Measurements from ENCODE around the gene MCM9. TPM values are rescaled to one million over a fixed set of nuclear protein-coding genes. Genes with fewer than 3 reads are reported as not detected.

MCM9 gene
- total RNA-seq, 4 donors from 2014 or later: 3.5 to 6.9 (median 5.0) TPM

- no peak for DNase-seq
- Histone ChIP-seq H3K27me3 (no peaks in the 10 kb centered on the region), H3K4me3 (no peak overlapping the region), H3K9me3 (no peaks in the 10 kb centered on the region), H3K27ac (no peak overlapping the region), H3K36me3 (no peaks in the 10 kb centered on the region), H3K4me1 (no peaks in the 10 kb centered on the region)
- in situ Hi-C loops (cut with MboI; ENCODE audit: low sequenced_read_pairs in 4 of 4) (loop anchor here in 3 of 4 donors (10.0 to 25.0 kb wide), 3 partner anchors 138 to 148 kb away; no protein-coding TSS in a partner anchor), intact Hi-C loops (cut with DNase I; ENCODE audit: low total_unique reads) (no loop called here)
- no peak for ATAC-seq
- TF ChIP-seq CTCF (IDR thresholded peaks at IDR 0.05 in 4 of 5, conservative IDR thresholded peaks at IDR 0.05 in 1 of 5): no peak
- TF ChIP-seq POLR2A (IDR thresholded peaks at IDR 0.05): no peak
These were observed 32.3 kb upstream of the MCM9 start for GRCh38 chr6:118967239-118967638.

- Histone ChIP-seq H3K27ac (no peak overlapping the region), H3K27me3 (no peaks in the 10 kb centered on the region), H3K36me3 (no peaks in the 10 kb centered on the region), H3K4me3 (no peak overlapping the region), H3K4me1 (no peaks in the 10 kb centered on the region), H3K9me3 (no peaks in the 10 kb centered on the region)
- DNase-seq (no peak), ATAC-seq (no peak)
- no peak for TF ChIP-seq CTCF (IDR thresholded peaks at IDR 0.05 in 4 of 5, conservative IDR thresholded peaks at IDR 0.05 in 1 of 5)
- TF ChIP-seq POLR2A (IDR thresholded peaks at IDR 0.05): no peak
- in situ Hi-C loops (cut with MboI; ENCODE audit: low sequenced_read_pairs in 4 of 4) (loop anchor here in 3 of 4 donors (10.0 to 25.0 kb wide), 3 partner anchors 139 to 149 kb away; no protein-coding TSS in a partner anchor), intact Hi-C loops (cut with DNase I; ENCODE audit: low total_unique reads) (no loop called here)
These were observed 30.9 kb upstream of the MCM9 start for GRCh38 chr6:118965843-118966370.

GRCh38 chr6:118965371-118965770, 30.4 kb upstream of the MCM9 start:
- Histone ChIP-seq H3K4me1 (no peaks in the 10 kb centered on the region), H3K9me3 (no peaks in the 10 kb centered on the region), H3K36me3 (no peaks in the 10 kb centered on the region), H3K4me3 (no peak overlapping the region), H3K27ac (no peak overlapping the region), H3K27me3 (no peaks in the 10 kb centered on the region)
- ATAC-seq (no peak), DNase-seq (no peak)
- intact Hi-C loops (cut with DNase I; ENCODE audit: low total_unique reads): no loop called here
- TF ChIP-seq CTCF (IDR thresholded peaks at IDR 0.05 in 4 of 5, conservative IDR thresholded peaks at IDR 0.05 in 1 of 5): no peak
- TF ChIP-seq POLR2A (IDR thresholded peaks at IDR 0.05): no peak
- in situ Hi-C loops (cut with MboI; ENCODE audit: low sequenced_read_pairs in 4 of 4): loop anchor here in 3 of 4 donors (10.0 to 25.0 kb wide), 3 partner anchors 139 to 149 kb away; no protein-coding TSS in a partner anchor

GRCh38 chr6:118963003-118963402, 28.0 kb upstream of the MCM9 start:
- DNase-seq: no peak
- no peak overlapping the region for H3K27ac ChIP-seq
- intact Hi-C loops (cut with DNase I; ENCODE audit: low total_unique reads) (no loop called here), in situ Hi-C loops (cut with MboI; ENCODE audit: low sequenced_read_pairs in 4 of 4) (loop anchor here in 3 of 4 donors (10.0 to 25.0 kb wide), 3 partner anchors 142 to 152 kb away; no protein-coding TSS in a partner anchor)
- TF ChIP-seq POLR2A (IDR thresholded peaks at IDR 0.05): no peak
- TF ChIP-seq CTCF (IDR thresholded peaks at IDR 0.05 in 4 of 5, conservative IDR thresholded peaks at IDR 0.05 in 1 of 5): no peak
- H3K36me3 ChIP-seq: no peaks in the 10 kb centered on the region
- no peaks in the 10 kb centered on the region for H3K9me3 ChIP-seq
- no peak for ATAC-seq
- no peak overlapping the region for H3K4me3 ChIP-seq
- H3K27me3 ChIP-seq: no peaks in the 10 kb centered on the region
- no peaks in the 10 kb centered on the region for H3K4me1 ChIP-seq
